ENCODE measurements around the gene CRTC2. TPM values are rescaled to one million over a fixed set of nuclear protein-coding genes. Genes with fewer than 3 reads are reported as not detected.

The CRTC2 gene
- polyA plus RNA-seq, 3 donors, result 34.9 to 56.5 (median 41.7) TPM

DNA sequence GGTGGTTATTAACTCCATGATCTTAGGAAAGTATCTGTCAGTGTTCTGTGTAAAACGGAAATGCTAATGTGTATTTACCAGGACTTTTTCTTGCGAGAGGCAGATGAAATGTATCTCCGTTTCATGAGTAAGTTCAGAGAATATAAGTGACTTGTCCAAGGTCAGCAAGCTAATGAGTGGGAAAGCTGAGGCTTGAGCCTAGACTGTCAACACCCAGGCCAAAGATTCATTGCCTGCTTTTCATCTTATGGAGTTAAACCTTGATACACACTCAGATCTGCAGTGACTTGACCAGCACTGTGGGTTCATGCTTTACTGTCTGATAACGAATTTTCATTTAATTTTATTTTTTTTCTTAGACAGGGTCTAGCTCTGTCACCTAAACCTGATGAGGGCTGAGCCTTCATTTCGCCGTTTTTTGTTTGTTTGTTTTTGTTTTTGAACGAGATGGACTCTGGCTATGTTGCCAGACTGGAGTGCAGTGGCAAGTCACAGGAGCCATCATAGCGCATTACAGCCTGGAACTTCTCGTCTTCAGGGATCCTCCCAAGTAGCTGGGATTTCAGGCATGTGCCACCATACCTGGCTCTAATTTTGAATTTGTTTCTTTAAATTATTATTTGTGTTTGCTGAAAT lies 20.0 kb upstream of the CRTC2 start:
- no peak for DNase-seq (ENCODE audit: extremely low read depth in 1 of 11, low read depth in 9 of 11, low spot score in 4 of 11)

GRCh38 chr1:153977250-153978240 lies 19.1 kb upstream of the CRTC2 start, which contains the start of gene JTB:
TSS of gene JTB (minus strand) at chr1:153977674. CDS start at chr1:153977252, 422 bp downstream.
- peak in 5 of 11 donors; percentile 73 to 86 (median 81) for DNase-seq (ENCODE audit: extremely low read depth in 1 of 11, low read depth in 9 of 11, low spot score in 4 of 11)

DNA sequence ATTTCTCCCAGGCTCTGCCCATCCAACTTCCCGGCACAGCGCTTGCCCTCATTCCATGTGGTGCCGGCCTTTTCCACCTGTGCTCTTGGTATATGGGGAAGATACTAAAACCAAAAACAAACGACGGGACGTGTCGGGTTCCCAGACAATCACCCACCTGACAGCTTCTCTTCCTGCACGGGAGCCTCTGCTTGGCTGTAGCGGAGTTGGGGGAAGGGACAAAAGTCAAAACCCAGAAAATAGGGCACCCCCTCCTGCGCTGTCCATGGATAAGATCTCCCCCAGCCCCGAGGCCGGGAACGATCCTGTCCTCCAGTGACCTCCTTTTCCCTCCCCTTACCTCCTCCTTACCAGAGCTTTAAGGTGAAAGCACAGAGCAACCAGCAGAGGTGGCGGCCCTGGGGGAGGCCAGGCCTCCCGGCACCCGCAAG lies 18.4 kb upstream of the CRTC2 start:
- no peak for DNase-seq (ENCODE audit: extremely low read depth in 1 of 11, low read depth in 9 of 11, low spot score in 4 of 11)

DNA sequence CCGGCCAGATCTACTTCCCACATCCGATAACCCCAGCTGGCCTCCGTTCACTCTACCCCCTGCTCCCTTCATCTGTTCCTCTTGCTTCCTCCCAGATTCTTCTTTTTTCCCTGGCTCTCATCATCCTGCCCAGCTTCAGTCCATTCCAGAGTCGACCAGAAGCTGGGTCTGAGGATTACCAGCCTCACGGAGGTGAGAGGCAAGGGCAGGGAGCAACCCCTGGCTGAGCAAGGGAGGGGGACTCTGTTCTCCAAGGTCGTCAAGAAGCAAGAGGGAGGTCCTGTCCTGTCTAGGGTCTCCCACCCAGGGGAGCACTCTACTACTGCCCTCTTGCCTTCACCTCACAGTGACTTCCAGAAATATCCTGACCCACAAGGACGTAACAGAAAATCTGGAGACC lies 15.1 kb upstream of the CRTC2 start:
- DNase-seq (ENCODE audit: extremely low read depth in 1 of 11, low read depth in 9 of 11, low spot score in 4 of 11), result no peak

DNA sequence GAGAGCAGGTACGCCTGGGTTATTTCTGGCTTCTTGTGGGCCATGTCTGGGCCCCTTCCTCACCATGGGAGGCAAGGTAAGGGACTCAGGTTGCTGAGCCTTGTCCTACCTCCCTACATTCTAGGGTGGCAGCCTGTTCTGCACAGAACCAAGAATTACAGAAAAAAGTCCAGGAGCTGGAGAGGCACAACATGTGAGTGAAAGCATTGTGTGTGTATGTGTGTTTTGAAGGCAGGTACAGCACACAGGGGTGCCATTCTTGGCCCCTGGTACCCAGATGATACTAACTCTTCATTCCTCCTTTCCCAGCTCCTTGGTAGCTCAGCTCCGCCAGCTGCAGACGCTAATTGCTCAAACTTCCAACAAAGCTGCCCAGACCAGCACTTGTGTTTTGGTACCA lies 14.7 kb upstream of the CRTC2 start:
- no peak for DNase-seq (ENCODE audit: extremely low read depth in 1 of 11, low read depth in 9 of 11, low spot score in 4 of 11)

DNA sequence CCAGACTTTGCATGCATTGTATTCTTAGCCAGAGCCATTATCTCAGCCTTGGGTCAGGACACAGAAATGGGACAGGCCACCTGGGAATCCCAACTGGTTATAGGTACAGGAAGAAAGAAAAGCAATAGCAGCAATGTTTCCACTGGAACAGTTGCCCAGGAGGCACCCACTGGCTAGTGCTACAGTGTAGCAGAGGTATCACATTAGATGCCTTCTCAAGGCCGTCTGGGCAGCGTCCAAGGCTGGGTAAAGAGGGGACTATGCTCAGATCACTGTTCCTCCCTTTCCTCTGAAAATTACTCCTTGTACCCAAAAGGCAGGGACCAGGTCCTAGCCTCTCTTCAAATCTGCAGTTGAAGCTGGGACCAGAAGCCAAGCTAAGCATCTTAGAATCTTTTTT lies 11.9 kb upstream of the CRTC2 start:
- no peak for DNase-seq (ENCODE audit: extremely low read depth in 1 of 11, low read depth in 9 of 11, low spot score in 4 of 11)

DNA sequence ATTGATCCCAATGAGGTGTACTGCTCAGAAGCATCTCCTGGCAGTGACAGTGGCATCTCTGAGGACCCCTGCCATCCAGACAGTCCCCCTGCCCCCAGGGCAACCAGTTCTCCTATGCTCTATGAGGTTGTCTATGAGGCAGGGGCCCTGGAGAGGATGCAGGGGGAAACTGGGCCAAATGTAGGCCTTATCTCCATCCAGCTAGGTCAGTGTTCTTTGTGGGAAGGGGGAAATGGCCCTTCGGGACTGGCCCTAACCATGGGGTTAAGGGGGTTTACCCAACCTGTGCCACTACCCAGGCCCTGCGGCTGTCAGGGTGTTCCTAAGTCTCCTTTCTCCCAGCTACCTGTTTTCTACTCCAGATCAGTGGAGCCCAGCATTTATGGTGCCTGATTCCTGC lies 10.6 kb upstream of the CRTC2 start:
- no peak for DNase-seq (ENCODE audit: extremely low read depth in 1 of 11, low read depth in 9 of 11, low spot score in 4 of 11)

DNA sequence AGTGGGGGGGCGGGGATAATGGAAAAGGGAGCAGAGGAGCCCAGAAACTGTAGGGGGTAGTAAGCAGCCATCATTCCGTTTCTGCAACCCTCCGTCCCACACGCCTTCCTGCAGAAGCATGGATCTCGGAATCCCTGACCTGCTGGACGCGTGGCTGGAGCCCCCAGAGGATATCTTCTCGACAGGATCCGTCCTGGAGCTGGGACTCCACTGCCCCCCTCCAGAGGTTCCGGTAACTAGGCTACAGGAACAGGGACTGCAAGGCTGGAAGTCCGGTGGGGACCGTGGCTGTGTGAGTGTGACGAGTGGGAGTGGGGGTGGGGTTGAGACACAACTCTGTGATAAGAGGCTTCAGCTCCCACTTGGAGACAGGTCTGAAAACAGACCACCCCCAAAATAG lies 10.0 kb upstream of the CRTC2 start:
- DNase-seq (ENCODE audit: extremely low read depth in 1 of 11, low read depth in 9 of 11, low spot score in 4 of 11), result no peak

- no peak for DNase-seq (ENCODE audit: extremely low read depth in 1 of 11, low read depth in 9 of 11, low spot score in 4 of 11)
Measured at GRCh38 chr1:153968000-153968363, 9.6 kb upstream of the CRTC2 start.

DNA sequence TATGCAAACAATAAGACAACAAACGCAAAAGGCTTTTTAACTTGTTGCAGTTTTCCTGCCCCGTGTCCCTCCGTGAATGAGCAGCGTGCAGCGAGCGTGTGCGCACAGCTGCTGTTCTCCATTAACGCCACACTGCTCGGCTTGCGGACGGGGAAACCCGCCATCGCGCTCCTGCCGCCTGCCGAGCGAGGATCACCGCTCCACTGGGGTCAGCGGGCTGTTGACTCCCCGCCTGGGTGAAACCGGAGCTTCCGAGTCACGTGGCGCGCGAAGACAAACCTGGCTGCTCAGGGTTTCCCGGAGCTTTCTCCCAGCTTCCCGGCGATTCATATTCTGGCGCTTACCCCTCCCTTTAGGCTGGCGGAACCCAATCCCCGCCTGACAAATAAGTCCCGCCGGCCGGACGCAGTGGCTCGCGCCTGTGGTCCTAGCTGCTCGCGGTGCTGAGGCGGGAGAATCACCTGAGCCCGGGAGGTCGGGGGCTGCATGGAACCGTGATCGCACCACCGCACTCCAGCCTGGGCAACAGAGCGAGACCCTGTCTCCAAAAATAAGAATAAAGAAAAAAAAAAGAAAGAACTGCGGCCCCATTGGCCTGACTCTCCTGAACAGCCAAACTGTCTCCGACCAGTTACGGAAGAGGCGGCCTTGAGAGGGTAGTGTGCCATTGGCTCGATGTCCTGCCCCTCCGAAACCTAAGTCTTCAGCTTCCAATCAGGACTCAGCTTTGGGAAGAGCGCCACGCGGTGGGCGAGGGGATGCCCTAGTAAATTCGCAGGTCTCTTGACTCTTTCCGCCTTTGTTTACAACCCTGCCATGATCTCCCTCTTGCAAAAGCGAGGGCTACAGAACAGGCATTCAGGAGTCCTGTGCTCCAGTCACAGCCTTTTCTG lies 8.9 kb upstream of the CRTC2 start, which contains the start of gene CREB3L4:
Gene CREB3L4, plus strand, starts transcription at position 796 of the 893 bp plus-strand sequence. CDS start 624 bp downstream, outside the sequence.
- peak in 10 of 11 donors; percentile 89 to 99 (median 96) for DNase-seq (ENCODE audit: extremely low read depth in 1 of 11, low read depth in 9 of 11, low spot score in 4 of 11)

DNA sequence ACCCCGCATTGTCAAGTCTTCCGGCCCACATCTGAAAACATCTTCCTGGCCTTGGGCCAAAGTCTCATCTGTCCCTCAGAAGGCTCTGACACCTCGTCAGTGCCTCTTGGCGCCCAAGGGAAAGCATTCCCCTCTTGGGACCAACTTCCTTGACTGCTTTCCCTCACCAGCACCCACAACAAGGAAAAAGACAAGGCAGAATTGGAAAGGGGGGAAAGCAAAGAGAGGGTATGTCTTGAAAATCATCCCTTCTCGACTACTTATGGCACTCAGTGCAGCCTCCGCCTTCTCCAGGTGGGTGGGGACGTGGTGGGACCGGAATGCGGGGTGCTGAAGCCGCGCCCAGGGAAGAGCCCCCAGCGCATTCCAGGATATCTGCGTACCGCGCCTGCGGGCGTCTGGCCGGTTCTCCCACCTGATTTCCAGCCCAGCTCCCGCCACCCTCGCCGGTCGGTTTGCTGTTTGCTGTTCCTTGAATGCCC lies 5.5 kb upstream of the CRTC2 start:
- peak in 1 of 11 donors; percentile 55 for DNase-seq (ENCODE audit: extremely low read depth in 1 of 11, low read depth in 9 of 11, low spot score in 4 of 11)

DNA sequence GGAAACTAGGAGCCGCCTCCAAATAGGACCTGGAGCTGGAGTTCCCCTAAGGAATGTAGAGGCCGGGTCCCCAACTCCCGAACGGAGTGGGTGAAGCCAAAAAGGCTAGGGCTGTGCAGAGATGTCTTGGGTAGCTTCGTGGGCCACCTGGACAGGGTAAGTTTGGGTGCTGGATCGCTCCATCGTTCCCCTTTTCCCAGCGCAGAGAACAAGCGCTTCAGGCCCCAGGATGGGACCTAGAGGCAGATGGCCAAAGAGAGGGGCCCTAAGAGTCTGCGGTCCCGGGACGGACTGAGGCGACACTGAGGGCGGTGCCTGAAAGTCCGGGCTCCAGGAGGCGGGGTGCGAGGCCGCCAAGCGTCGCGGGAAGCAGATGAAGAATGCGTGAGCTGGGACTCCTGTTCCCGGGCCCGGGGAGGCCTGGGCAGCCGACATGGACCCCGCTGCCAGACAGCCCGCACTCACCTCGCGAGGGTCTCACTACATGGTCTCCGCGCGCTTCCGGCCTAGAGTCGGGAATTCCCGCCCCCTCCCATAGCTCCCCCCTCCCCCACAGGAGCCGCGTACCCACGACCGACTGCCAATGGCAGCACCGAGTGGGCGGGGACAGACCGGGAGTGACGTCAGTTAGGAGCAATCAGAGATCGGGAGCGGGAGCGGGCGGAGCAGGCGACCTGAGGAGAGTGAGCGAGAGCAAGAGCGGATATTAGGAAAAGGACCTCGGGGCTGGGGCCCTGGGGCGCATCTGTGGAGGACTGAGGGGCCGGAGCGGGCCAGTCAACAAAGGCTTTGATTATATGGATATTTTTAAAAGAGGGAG lies 4.8 kb upstream of the CRTC2 start, which contains the start of gene SLC39A1:
Gene SLC39A1, minus strand, starts transcription at position 508 of the 820 bp plus-strand sequence. CDS start 822 bp downstream, outside the sequence.
- DNase-seq (ENCODE audit: extremely low read depth in 1 of 11, low read depth in 9 of 11, low spot score in 4 of 11), result peak; percentile 97 to 98 (median 98)

- DNase-seq (ENCODE audit: extremely low read depth in 1 of 11, low read depth in 9 of 11, low spot score in 4 of 11), result no peak
Measured at GRCh38 chr1:153962088-153963029, 3.9 kb upstream of the CRTC2 start.

DNA sequence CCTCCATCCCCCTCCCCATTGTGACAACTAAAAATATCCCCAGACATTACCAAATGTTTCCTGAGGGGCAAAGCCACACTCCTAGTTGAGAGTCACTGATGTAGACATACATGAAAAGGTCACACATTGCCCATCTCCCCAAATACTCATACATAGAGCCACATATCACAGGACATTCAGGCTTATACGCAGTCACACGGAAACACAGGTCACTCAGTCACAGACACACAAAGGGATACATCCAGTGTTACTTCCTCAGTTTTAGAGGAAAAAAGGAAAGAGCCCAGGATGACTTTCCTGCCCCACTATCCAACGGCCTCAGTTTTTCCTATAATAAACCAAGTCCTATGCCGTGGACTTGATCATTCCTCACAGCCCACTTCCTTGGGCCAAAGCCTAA lies 3.0 kb upstream of the CRTC2 start:
- no peak for DNase-seq (ENCODE audit: extremely low read depth in 1 of 11, low read depth in 9 of 11, low spot score in 4 of 11)

- DNase-seq (ENCODE audit: extremely low read depth in 1 of 11, low read depth in 9 of 11, low spot score in 4 of 11), result no peak
Measured at GRCh38 chr1:153960206-153960605, 1.8 kb upstream of the CRTC2 start.

- no peak for DNase-seq (ENCODE audit: extremely low read depth in 1 of 11, low read depth in 9 of 11, low spot score in 4 of 11)
Measured at GRCh38 chr1:153959454-153959853, 1.0 kb upstream of the CRTC2 start.

GRCh38 chr1:153958961-153959260 lies 499 bp upstream of the CRTC2 start:
- no peak for DNase-seq (ENCODE audit: extremely low read depth in 1 of 11, low read depth in 9 of 11, low spot score in 4 of 11)

Measured in renal cortex interstitium (tissue), 11 donors.